IMR-90 (cell line): ENCODE data around the gene PIGU. TPM values are rescaled to one million over a fixed set of nuclear protein-coding genes. Genes with fewer than 3 reads are reported as not detected.
A peak's percentile ranks its signal among the peaks of the same experiment; 100 is the strongest.

ENCODE experiments used
- ATAC-seq: fragments of 200-7000 bp; cut with Tn5 transposase; 2 replicates; pipeline ENCODE4 v1.9.1; 2020; ENCODE audit warnings: low read depth, mild to moderate bottlenecking, moderate library complexity
- BruUV-seq: library from RNA; stranded (reverse); fragments of 400-500 nt; replicated peaks from 2 replicates; lab custom pipeline; 2021; lab: Mats Ljungman, UMichigan
- CTCF ChIA-PET: fragments of 300-600 bp; formaldehyde crosslinking; extraction: SDS; loops from one replicate; lab custom pipeline; 2021; ENCODE audit warnings: antibody characterized with exemption; lab: Yijun Ruan, JAX
- POLR2A ChIA-PET: fragments of 300-600 bp; sonication (Branson Sonifier 250); formaldehyde crosslinking; loops from one replicate; lab custom pipeline; 2022; ENCODE audit warnings: antibody characterized with exemption; ENCODE audit not compliant: unreplicated experiment; lab: Charles Lee
- DNase-seq: peaks from one replicate; pipeline ENCODE4 v3.0.0; 2013
- H2AFZ ChIP-seq: replicated peaks from 2 replicates; pipeline ENCODE3; 2013; ENCODE audit warnings: low read length, mild to moderate bottlenecking; ENCODE audit not compliant: poor library complexity
- H2AK5ac ChIP-seq: 2 replicates; pipeline ENCODE4 v1.6.1; 2013; ENCODE audit warnings: low read depth, low read length, inconsistent platforms
- H2AK9ac ChIP-seq: replicated peaks from 2 replicates; pipeline ENCODE3; 2013; ENCODE audit warnings: mild to moderate bottlenecking, low read depth, low read length, moderate library complexity; ENCODE audit not compliant: poor library complexity
- H2BK120ac ChIP-seq: 2 replicates; pipeline ENCODE4 v1.6.1; 2013; ENCODE audit warnings: low read depth, low read length, inconsistent platforms
- H2BK15ac ChIP-seq: 3 replicates; pipeline ENCODE4 v1.6.1; 2013; ENCODE audit warnings: low read depth, low read length, inconsistent platforms
- H2BK20ac ChIP-seq: 2 replicates; pipeline ENCODE4 v1.6.1; 2013; ENCODE audit warnings: low read depth, mild to moderate bottlenecking, inconsistent platforms, low read length, moderate library complexity
- H2BK5ac ChIP-seq: 2 replicates; pipeline ENCODE4 v1.6.1; 2013; ENCODE audit warnings: mild to moderate bottlenecking, low read depth, low read length, inconsistent platforms; ENCODE audit not compliant: poor library complexity, severe bottlenecking
- H3K14ac ChIP-seq: replicated peaks from 2 replicates; pipeline ENCODE4 v1.6.1; 2013; ENCODE audit warnings: low read depth, low read length, inconsistent platforms
- H3K18ac ChIP-seq: 2 replicates; pipeline ENCODE4 v1.6.1; 2013; ENCODE audit warnings: low read depth, low read length, control low read depth
- H3K23ac ChIP-seq: 2 replicates; pipeline ENCODE4 v1.6.1; 2013; ENCODE audit warnings: low read depth, low read length, inconsistent platforms
- H3K27ac ChIP-seq: 2 replicates; pipeline ENCODE4 v1.5.1; 2013; ENCODE audit warnings: mild to moderate bottlenecking, control low read depth, low read length; ENCODE audit not compliant: insufficient read depth
- H3K27me3 ChIP-seq: 2 replicates; pipeline ENCODE4 v1.6.1; 2013; ENCODE audit warnings: low read length; ENCODE audit not compliant: control insufficient read depth, insufficient read depth
- H3K36me3 ChIP-seq: 2 replicates; pipeline ENCODE4 v1.6.1; 2013; ENCODE audit warnings: low read length, mixed read lengths; ENCODE audit not compliant: control insufficient read depth, insufficient read depth
- H3K4ac ChIP-seq: 2 replicates; pipeline ENCODE4 v1.6.1; 2013; ENCODE audit warnings: low read depth, low read length, inconsistent platforms
- H3K4me1 ChIP-seq: 2 replicates; pipeline ENCODE4 v1.6.1; 2013; ENCODE audit warnings: low read length, mixed read lengths; ENCODE audit not compliant: control insufficient read depth, insufficient read depth
- H3K4me2 ChIP-seq: 2 replicates; pipeline ENCODE4 v1.6.1; 2013; ENCODE audit warnings: low read depth, mild to moderate bottlenecking, control low read depth, low read length, moderate library complexity
- H3K4me3 ChIP-seq: 2 replicates; pipeline ENCODE4 v1.5.1; 2013; ENCODE audit warnings: low read depth, mild to moderate bottlenecking, control low read depth, low read length, moderate library complexity; ENCODE audit not compliant: insufficient read depth
- H3K56ac ChIP-seq: 2 replicates; pipeline ENCODE4 v1.6.1; 2013; ENCODE audit warnings: low read length, inconsistent platforms; ENCODE audit not compliant: insufficient read depth; ENCODE audit errors: extremely low read depth
- H3K79me1 ChIP-seq, 2 experiments: 2 replicates each; pipeline ENCODE4 v1.6.1; 2013; ENCODE audit warnings: low read length in 2 of 2, inconsistent platforms in 1 of 2, low read depth in 1 of 2
- H3K9ac ChIP-seq: 2 replicates; pipeline ENCODE4 v1.6.1; 2013; ENCODE audit warnings: low read depth, low read length, control low read depth
- H3K9me1 ChIP-seq: 2 replicates; pipeline ENCODE4 v1.6.1; 2013; ENCODE audit warnings: low read length, inconsistent platforms; ENCODE audit not compliant: insufficient read depth
- H3K9me3 ChIP-seq: 2 replicates; pipeline ENCODE4 v1.6.1; 2013; ENCODE audit warnings: low read length; ENCODE audit not compliant: control insufficient read depth, insufficient read depth
- H4K20me1 ChIP-seq: 2 replicates; pipeline ENCODE4 v1.6.1; 2013; ENCODE audit warnings: low read length, inconsistent platforms; ENCODE audit not compliant: insufficient read depth
- H4K5ac ChIP-seq: 2 replicates; pipeline ENCODE4 v1.6.1; 2013; ENCODE audit warnings: mild to moderate bottlenecking, low read depth, low read length, control low read depth
- H4K8ac ChIP-seq, 2 experiments: 2 replicates each; pipeline ENCODE4 v1.6.1; 2013; ENCODE audit warnings: low read depth in 2 of 2, low read length in 2 of 2, control low read depth in 1 of 2, inconsistent platforms in 1 of 2
- H4K91ac ChIP-seq: 2 replicates; pipeline ENCODE4 v1.6.1; 2013; ENCODE audit warnings: low read depth, low read length, inconsistent platforms; ENCODE audit not compliant: insufficient read depth
- CEBPB ChIP-seq: IDR thresholded peaks from 2 replicates; pipeline ENCODE4 v1.6.1; 2012; ENCODE audit warnings: low read depth, low read length, improper control_type of control experiment
- CTCF ChIP-seq: conservative IDR thresholded peaks from 2 replicates; pipeline ENCODE4 v1.5.1; 2012; ENCODE audit warnings: mild to moderate bottlenecking, low read depth, low read length, improper control_type of control experiment
- MAFK ChIP-seq: IDR thresholded peaks from 2 replicates; pipeline ENCODE4 v1.6.1; 2012; ENCODE audit warnings: low read depth, low read length, improper control_type of control experiment
- MAZ ChIP-seq: IDR thresholded peaks from 2 replicates; pipeline ENCODE4 v1.6.1; 2012; ENCODE audit warnings: low read depth, mild to moderate bottlenecking, low read length, improper control_type of control experiment, moderate library complexity, borderline replicate concordance
- WGBS, 2 experiments: methylation state at CpG; one replicate each; pipeline versions ENCODE4 v1.1.5 to v1.1.7; 2013; ENCODE audit warnings: missing lambda C conversion rate in 2 of 2; ENCODE audit not compliant: insufficient read length in 1 of 2; ENCODE audit errors: extremely low coverage in 2 of 2; 5-methylcytosine and 5-hydroxymethylcytosine counted together
- dilution Hi-C: fragments of 300-500 bp; cut with HindIII; formaldehyde crosslinking; loops from one replicate; pipeline ENCODE4 v1.14.3; 2018; ENCODE audit warnings: low sequenced_read_pairs; ENCODE audit not compliant: unreplicated experiment
- in situ Hi-C: fragments of 300-500 bp; cut with MboI; formaldehyde crosslinking; loops from 3 replicates; pipeline ENCODE4 v1.14.3; 2019; ENCODE audit warnings: low sequenced_read_pairs, inconsistent platforms, mixed read lengths
- intact Hi-C: fragments of 100-400 bp; cut with micrococcal nuclease; formaldehyde crosslinking; loops from 2 replicates; pipeline ENCODE4 v1.10.0; 2022
- polyA plus RNA-seq, 3 experiments: library from polyadenylated mRNA; depleted of rRNA; stranded (reverse); fragments of >200 nt; gene quantifications; 2 replicates each; pipeline ENCODE4 v1.2.3, GENCODE V29; 2012; ENCODE audit warnings: low replicate concordance in 1 of 3
- total RNA-seq: library from RNA; depleted of rRNA; stranded (reverse); fragments of >200 nt; gene quantifications from 2 replicates; pipeline ENCODE4 v1.2.3, GENCODE V29; 2012

PIGU gene
- total and polyA plus RNA-seq, 2 of the 4 experiments (the other 2 are of a cell fraction): 11.1 to 31.1 TPM

DNA sequence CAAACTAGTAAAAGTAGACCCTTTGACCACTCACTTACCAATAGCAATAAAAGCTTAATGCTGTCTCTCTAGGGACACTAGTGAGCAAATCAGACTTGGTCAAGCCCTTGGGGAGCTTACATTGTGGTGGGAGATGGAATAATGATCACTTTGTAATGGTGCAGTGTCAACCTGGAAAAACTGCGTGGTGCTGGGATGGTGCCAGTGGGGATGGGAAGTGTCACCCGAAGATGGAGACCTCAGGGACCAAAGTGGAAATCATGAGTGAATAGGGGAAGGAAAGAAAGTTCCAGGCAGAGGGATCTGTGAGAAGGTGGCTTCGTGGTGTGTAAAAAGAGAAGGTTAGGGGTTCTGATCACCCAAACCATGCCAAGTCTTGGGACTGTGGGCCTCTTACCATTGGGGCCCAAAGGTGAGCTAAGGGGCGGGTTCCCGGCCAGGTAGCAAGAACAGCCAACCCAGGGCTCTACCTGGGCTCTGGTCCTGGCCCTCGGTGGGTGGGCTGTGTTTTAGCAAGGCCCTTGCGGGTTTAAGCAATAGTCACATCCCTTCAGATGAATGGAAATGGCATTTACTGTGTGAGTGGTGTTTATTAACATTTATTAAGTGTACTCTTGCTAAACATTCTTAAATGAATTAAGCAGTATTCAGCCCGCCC lies 145.2 kb downstream of the PIGU start:
- H2BK120ac ChIP-seq: no peak overlapping the region
- H3K4me1 ChIP-seq: peaks cover 17% of the 10 kb centered on the region
- TF ChIP-seq CEBPB (no peak), MAFK (no peak), CTCF (no peak), MAZ (no peak)
- DNase-seq (no peak), ATAC-seq (no peak)
- H3K27me3 ChIP-seq: no peaks in the 10 kb centered on the region
- dilution Hi-C loops: no loop called here
- H3K56ac ChIP-seq: no peak overlapping the region
- H4K20me1 ChIP-seq: peaks cover 17% of the 10 kb centered on the region
- no peak overlapping the region for H3K9ac ChIP-seq
- BruUV-seq: no TSS peak
- no peak overlapping the region for H4K5ac ChIP-seq
- no peak overlapping the region for H3K23ac ChIP-seq
- H2BK5ac ChIP-seq: no peak overlapping the region
- H3K4me3 ChIP-seq: no peak overlapping the region
- no peak overlapping the region for H3K18ac ChIP-seq
- H2AK5ac ChIP-seq: no peak overlapping the region
- peaks cover 42% of the 10 kb centered on the region for H3K9me1 ChIP-seq
- peak overlapping the region; percentile 17; the same call in 1 of the 2 replicates for H3K4ac ChIP-seq
- H3K27ac ChIP-seq: no peak overlapping the region
- peak overlapping the region; percentile 43 for H2AK9ac ChIP-seq
- no peak overlapping the region for H3K4me2 ChIP-seq
- 94% methylated on average over 2 of the region's 8 CpGs; no CpG with 5 or more reads in 1 of the 2 experiments for WGBS, 2 experiments
- H3K36me3 ChIP-seq: peaks cover 82% of the 10 kb centered on the region
- in situ Hi-C loops: no loop called here
- intact Hi-C loops: no loop called here
- ChIA-PET CTCF (interaction anchor here (0.6 kb wide), 1 partner anchor 410 kb away, joined by 3 read pairs; no protein-coding TSS in a partner anchor), POLR2A (no interaction called here)
- no peak overlapping the region for H4K8ac ChIP-seq
- H2BK15ac ChIP-seq: no peak overlapping the region
- no peak overlapping the region for H4K91ac ChIP-seq
- no peak overlapping the region for H3K14ac ChIP-seq
- H3K79me1 ChIP-seq: peaks cover 52 to 84% of the 10 kb centered on the region in 2 experiments
- no peak overlapping the region for H2AFZ ChIP-seq
- no peak overlapping the region for H2BK20ac ChIP-seq
- H3K9me3 ChIP-seq: no peaks in the 10 kb centered on the region
